ENCODE measurements around the gene SLC33A1. TPM values are rescaled to one million over a fixed set of nuclear protein-coding genes. Genes with fewer than 3 reads are reported as not detected.

Gene SLC33A1
- total and polyA plus RNA-seq, 7 donors: 4.2 to 10.2 (median 7.5) TPM

DNA sequence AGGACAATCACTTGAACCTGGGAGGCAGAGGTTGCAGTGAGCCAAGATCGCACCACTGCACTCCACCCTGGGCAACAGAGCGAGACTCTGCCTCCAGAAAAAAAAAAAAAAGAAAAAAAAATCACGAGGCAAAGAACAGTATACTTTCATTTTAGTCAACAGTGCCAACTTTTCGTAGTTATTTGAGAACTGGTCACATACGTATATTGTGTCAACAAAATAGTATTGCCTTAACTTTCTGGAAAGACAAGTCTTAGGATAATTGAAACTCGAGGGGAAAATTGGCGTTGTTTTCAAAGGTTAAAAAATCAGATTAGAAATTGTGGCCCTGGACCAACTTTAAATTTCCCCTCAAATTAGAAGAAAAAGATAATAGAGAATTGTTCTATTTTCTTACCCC, 30.1 kb upstream of the SLC33A1 start:
- intact Hi-C loops (cut with DNase I): no loop called here
- 80 to 91% (median 86%) methylated on average over 7 of the region's 7 CpGs for WGBS, 3 donors
- Histone ChIP-seq H3K4me3 (no peak overlapping the region), H3K4me1 (peaks cover 1% of the 10 kb centered on the region), H3K9me3 (no peaks in the 10 kb centered on the region), H3K27me3 (ENCODE audit: insufficient read depth in 3 of 3, low read length in 2 of 3) (no peaks in the 10 kb centered on the region), H3K27ac (no peak overlapping the region), H3K36me3 (ENCODE audit: insufficient read depth in 1 of 2, low read depth in 1 of 2) (no peaks in the 10 kb centered on the region)
- DNase-seq (no peak), ATAC-seq (no peak)
- TF ChIP-seq, protein P1, sequence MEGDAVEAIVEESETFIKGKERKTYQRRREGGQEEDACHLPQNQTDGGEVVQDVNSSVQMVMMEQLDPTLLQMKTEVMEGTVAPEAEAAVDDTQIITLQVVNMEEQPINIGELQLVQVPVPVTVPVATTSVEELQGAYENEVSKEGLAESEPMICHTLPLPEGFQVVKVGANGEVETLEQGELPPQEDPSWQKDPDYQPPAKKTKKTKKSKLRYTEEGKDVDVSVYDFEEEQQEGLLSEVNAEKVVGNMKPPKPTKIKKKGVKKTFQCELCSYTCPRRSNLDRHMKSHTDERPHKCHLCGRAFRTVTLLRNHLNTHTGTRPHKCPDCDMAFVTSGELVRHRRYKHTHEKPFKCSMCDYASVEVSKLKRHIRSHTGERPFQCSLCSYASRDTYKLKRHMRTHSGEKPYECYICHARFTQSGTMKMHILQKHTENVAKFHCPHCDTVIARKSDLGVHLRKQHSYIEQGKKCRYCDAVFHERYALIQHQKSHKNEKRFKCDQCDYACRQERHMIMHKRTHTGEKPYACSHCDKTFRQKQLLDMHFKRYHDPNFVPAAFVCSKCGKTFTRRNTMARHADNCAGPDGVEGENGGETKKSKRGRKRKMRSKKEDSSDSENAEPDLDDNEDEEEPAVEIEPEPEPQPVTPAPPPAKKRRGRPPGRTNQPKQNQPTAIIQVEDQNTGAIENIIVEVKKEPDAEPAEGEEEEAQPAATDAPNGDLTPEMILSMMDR (IDR thresholded peaks at IDR 0.05): no peak

DNA sequence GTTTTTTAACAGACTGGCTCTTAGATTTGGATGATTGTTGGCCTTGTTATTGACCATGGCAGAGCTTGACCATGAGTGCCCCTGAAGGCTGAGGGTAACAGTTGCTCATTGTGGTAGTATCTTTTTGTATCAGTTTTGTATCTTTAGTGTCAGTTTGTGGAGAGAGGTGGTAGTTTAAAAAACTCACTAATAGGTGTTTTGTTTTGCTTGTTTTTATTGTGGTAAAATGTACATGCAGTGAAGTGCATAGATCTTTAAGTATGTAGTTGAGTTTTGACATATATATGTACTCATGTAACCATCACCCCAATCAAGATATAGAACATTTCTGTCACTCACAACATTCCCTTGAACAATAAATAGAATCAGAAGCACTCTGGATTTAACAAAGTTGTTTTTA, 26.1 kb upstream of the SLC33A1 start:
- intact Hi-C loops (cut with DNase I): no loop called here
- Histone ChIP-seq H3K27me3 (ENCODE audit: insufficient read depth in 3 of 3, low read length in 2 of 3) (no peaks in the 10 kb centered on the region), H3K27ac (no peak overlapping the region), H3K4me1 (peaks cover 8% of the 10 kb centered on the region), H3K4me3 (no peak overlapping the region), H3K9me3 (no peaks in the 10 kb centered on the region), H3K36me3 (ENCODE audit: insufficient read depth in 1 of 2, low read depth in 1 of 2) (no peaks in the 10 kb centered on the region)
- TF ChIP-seq, protein P1 (IDR thresholded peaks at IDR 0.05): no peak
- ATAC-seq: no peak
- DNase-seq: no peak

DNA sequence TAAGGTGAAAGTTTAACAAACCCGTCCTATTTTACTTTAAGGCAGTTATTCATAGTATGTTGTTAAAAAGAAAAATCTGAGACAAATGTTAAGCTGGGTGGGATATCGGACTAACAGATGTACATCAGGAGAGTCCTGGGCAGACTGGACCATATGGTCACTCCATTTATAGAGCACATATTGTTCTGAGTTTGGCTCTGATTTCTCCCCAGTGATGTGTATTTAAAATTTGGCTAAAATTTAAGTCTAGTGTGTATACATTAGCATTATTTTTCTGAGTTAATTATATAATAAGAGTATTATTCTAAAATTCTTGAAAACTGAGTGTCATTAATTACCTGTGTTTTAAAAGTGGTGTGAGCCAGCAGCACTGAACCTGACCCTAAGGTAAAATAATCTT, 22.3 kb upstream of the SLC33A1 start:
- no peaks in the 10 kb centered on the region for H3K27me3 ChIP-seq (ENCODE audit: insufficient read depth in 3 of 3, low read length in 2 of 3)
- no peaks in the 10 kb centered on the region for H3K36me3 ChIP-seq (ENCODE audit: insufficient read depth in 1 of 2, low read depth in 1 of 2)
- H3K9me3 ChIP-seq: no peaks in the 10 kb centered on the region
- peaks cover 19% of the 10 kb centered on the region for H3K4me1 ChIP-seq
- TF ChIP-seq, protein P1 (IDR thresholded peaks at IDR 0.05): no peak
- no peak overlapping the region for H3K27ac ChIP-seq
- ATAC-seq (no peak), DNase-seq (no peak)
- WGBS, 3 donors: 64 to 78% (median 77%) methylated on average over 2 of the region's 2 CpGs
- intact Hi-C loops (cut with DNase I): no loop called here
- H3K4me3 ChIP-seq: no peak overlapping the region

DNA sequence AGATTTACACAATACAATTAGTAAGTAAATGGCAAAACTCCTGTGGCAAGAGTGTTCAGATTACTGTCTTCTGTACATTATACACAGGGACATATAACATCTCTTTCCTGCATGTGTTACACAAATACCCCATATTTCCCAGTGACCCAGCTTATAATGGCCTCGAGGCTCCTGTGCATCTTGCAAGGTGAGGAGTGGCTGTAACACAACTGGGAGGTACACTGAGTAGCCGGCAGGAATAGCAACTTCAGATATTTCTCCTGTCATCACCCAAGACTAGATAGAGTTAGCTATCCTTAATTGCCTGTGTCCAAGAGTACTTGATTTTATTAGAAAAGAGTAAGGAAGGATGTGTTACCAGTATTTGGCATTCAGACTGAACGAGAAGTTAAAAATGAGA, 21.8 kb upstream of the SLC33A1 start:
- ATAC-seq (no peak), DNase-seq (no peak)
- Histone ChIP-seq H3K27ac (no peak overlapping the region), H3K9me3 (no peaks in the 10 kb centered on the region), H3K4me3 (no peak overlapping the region), H3K4me1 (peaks cover 19% of the 10 kb centered on the region), H3K36me3 (ENCODE audit: insufficient read depth in 1 of 2, low read depth in 1 of 2) (no peaks in the 10 kb centered on the region), H3K27me3 (ENCODE audit: insufficient read depth in 3 of 3, low read length in 2 of 3) (no peaks in the 10 kb centered on the region)
- 49 to 62% (median 53%) methylated on average over 3 of the region's 3 CpGs for WGBS, 3 donors
- intact Hi-C loops (cut with DNase I): no loop called here
- TF ChIP-seq, protein P1 (IDR thresholded peaks at IDR 0.05): no peak

DNA sequence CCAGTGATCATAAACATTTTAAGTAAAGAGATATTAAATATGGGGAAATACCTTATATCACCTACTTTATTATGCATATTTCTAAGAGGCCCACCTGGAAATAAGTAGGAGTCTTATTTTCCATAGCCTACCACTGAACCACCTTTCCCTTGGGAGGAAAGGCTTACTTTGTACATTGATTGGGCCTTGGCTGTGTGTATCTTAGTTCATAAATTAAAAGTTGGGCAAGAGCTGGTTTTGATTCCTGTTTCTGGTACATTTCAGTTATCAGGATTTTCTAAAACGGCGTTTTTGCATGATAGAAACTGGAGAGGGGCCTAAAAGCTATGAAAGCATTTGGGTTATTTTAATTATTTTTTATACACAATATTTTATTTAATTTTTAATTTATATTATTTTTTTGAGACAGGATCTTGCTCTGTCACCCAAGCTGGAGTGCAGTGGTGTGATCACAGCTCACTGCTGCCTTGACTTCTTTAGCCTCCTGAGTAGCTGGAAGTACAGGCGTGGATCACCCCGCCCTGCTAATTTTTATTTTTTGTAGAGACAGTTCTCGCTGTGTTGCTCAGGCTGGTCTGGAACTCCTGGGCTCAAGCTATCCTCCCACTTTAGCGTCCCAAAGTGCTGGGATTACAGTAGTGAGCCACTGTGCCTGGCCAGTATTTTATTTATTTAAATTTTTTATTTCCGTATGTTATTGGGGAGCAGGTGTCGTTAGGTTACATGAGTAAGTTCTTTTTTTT, 18.8 kb upstream of the SLC33A1 start:
- no peak for ATAC-seq
- intact Hi-C loops (cut with DNase I): loop anchor here in 1 of 2 donors (5.0 kb wide), 1 partner anchor 66 kb away; the partner anchor contains the start of gene C3orf33
- WGBS, 3 donors: 85 to 88% (median 86%) methylated on average over 8 of the region's 8 CpGs
- no peaks in the 10 kb centered on the region for H3K9me3 ChIP-seq
- no peaks in the 10 kb centered on the region for H3K36me3 ChIP-seq (ENCODE audit: insufficient read depth in 1 of 2, low read depth in 1 of 2)
- no peak for DNase-seq
- H3K27ac ChIP-seq: no peak overlapping the region
- peaks cover 27% of the 10 kb centered on the region for H3K4me1 ChIP-seq
- no peak overlapping the region for H3K4me3 ChIP-seq
- H3K27me3 ChIP-seq (ENCODE audit: insufficient read depth in 3 of 3, low read length in 2 of 3): no peaks in the 10 kb centered on the region
- TF ChIP-seq, protein P1 (IDR thresholded peaks at IDR 0.05): no peak
